IPS DF 6.9 (cell line): ENCODE measurements around the gene POLE.

Source experiments
- DNase-seq: peaks from one replicate; pipeline ENCODE4 v3.0.0-alpha.2; 2013; ENCODE audit warnings: low read depth, low spot score
- H3K27ac ChIP-seq: one replicate; pipeline ENCODE4 v1.5.1; 2013; ENCODE audit warnings: low read length, control low read depth
- H3K27me3 ChIP-seq: 2 replicates; pipeline ENCODE4 v1.6.1; 2013; ENCODE audit warnings: mild to moderate bottlenecking, low read length; ENCODE audit not compliant: control insufficient read depth, insufficient read depth
- H3K36me3 ChIP-seq: 2 replicates; pipeline ENCODE4 v1.6.1; 2013; ENCODE audit warnings: low read length; ENCODE audit not compliant: control insufficient read depth, insufficient read depth
- H3K4me1 ChIP-seq: 2 replicates; pipeline ENCODE4 v1.6.1; 2013; ENCODE audit warnings: low read length; ENCODE audit not compliant: control insufficient read depth, insufficient read depth
- H3K4me3 ChIP-seq: 2 replicates; pipeline ENCODE4 v1.5.1; 2013; ENCODE audit warnings: mild to moderate bottlenecking, low read length
- H3K9me3 ChIP-seq: 2 replicates; pipeline ENCODE4 v1.6.1; 2013; ENCODE audit warnings: low read length, inconsistent platforms; ENCODE audit not compliant: control insufficient read depth, insufficient read depth
- WGBS: extraction: QIAGEN DNeasy Blood & Tissue Kit; methylation state at CpG from one replicate; pipeline ENCODE4 v1.1.7; 2013; ENCODE audit warnings: mixed read lengths, missing lambda C conversion rate; ENCODE audit not compliant: insufficient read length, insufficient coverage; 5-methylcytosine and 5-hydroxymethylcytosine counted together

The POLE gene

DNA sequence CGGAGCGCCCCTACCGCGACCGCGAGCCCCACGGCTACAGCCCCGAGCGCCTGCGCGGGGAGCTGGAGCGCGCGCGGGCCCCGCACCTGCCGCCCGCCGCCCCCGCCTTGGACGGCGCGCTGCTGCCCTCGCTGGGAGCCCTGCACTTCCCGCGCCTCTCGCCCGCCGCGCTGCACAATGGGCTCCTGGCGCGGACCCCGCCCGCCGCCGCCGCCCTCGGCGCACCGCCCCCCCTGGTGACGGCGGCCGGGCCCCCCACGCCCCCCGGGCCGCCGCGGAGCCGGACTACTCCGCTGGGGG is 103.8 kb downstream of the POLE start:
- peak overlapping the region; percentile 32; the same call in 1 of the 2 replicates for H3K4me3 ChIP-seq
- no CpG with 5 or more reads among the region's 50 CpGs for WGBS
- DNase-seq: no peak
- peaks cover 2% of the 10 kb centered on the region; the same call in 1 of the 2 replicates for H3K36me3 ChIP-seq
- H3K9me3 ChIP-seq: no peaks in the 10 kb centered on the region
- H3K27ac ChIP-seq: no peak overlapping the region
- H3K27me3 ChIP-seq: peaks cover 9% of the 10 kb centered on the region; the same call in 1 of the 2 replicates
- no peaks in the 10 kb centered on the region for H3K4me1 ChIP-seq

DNA sequence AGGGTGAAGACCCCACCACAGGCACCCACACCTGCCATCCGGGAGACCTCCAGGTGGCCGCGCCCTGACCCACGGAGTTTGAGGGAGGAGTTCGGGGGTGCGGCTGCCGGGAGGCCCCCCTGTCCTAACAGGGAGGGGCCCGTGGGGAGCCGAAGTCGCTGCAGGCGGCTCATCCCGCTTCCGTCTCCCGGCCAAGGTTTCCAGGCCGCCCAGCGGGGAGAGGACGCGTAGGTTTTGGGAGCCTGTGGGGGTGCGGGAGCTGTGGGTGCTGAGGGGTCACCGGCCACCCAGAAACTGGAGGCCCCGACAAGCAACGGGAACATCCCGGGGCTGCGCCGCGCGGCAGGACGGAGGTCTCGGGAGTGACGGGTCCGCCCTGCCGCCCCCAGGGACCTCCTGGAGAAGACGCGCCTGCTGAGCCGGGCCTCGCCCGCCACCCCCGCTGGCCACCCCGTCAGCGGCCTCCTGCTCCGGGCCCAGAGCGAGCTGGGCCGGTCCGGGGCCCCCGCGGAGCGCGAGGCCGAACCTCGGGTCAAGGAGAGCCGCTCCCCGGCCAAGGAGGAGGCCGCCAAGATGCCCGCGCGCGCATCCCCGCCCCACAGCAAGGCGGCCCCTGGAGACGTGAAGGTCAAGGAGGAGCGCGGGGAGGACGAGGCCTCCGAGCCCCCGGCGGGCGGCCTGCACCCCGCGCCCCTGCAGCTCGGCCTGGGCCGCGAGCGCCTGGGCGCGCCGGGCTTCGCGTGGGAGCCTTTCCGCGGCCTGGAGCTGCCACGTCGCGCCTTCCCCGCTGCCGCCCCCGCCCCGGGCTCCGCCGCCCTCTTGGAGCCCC is 104.3 kb downstream of the POLE start:
- H3K27me3 ChIP-seq: peaks cover 5% of the 10 kb centered on the region; the same call in 1 of the 2 replicates
- H3K36me3 ChIP-seq: peaks cover 4% of the 10 kb centered on the region
- no peaks in the 10 kb centered on the region for H3K4me1 ChIP-seq
- no peak overlapping the region for H3K27ac ChIP-seq
- H3K9me3 ChIP-seq: no peaks in the 10 kb centered on the region
- H3K4me3 ChIP-seq: peak overlapping the region; percentile 32; the same call in 1 of the 2 replicates
- no CpG with 5 or more reads among the region's 89 CpGs for WGBS
- no peak for DNase-seq

DNA sequence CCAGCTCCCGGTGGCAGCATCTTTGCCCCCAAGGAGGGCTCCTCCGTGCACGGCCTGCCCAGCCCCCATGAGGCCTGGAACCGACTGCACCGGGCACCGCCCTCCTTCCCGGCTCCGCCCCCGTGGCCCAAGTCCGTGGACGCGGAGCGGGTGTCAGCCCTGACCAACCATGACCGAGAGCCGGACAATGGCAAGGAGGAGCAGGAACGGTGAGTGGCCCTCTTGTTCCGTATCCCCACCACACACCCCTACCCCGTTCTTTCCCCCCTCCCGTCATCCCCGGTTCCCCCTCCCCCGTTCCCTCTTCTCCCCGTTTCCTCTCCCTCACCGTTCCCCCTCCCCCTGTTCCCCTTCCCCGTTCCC is 105.1 kb downstream of the POLE start:
- Histone ChIP-seq H3K36me3 (peaks cover 8% of the 10 kb centered on the region), H3K9me3 (no peaks in the 10 kb centered on the region), H3K27ac (no peak overlapping the region), H3K27me3 (peaks cover 5% of the 10 kb centered on the region; the same call in 1 of the 2 replicates), H3K4me3 (peak overlapping the region; percentile 21; the same call in 1 of the 2 replicates), H3K4me1 (no peaks in the 10 kb centered on the region)
- no peak for DNase-seq
- WGBS: no CpG with 5 or more reads among the region's 24 CpGs

DNA sequence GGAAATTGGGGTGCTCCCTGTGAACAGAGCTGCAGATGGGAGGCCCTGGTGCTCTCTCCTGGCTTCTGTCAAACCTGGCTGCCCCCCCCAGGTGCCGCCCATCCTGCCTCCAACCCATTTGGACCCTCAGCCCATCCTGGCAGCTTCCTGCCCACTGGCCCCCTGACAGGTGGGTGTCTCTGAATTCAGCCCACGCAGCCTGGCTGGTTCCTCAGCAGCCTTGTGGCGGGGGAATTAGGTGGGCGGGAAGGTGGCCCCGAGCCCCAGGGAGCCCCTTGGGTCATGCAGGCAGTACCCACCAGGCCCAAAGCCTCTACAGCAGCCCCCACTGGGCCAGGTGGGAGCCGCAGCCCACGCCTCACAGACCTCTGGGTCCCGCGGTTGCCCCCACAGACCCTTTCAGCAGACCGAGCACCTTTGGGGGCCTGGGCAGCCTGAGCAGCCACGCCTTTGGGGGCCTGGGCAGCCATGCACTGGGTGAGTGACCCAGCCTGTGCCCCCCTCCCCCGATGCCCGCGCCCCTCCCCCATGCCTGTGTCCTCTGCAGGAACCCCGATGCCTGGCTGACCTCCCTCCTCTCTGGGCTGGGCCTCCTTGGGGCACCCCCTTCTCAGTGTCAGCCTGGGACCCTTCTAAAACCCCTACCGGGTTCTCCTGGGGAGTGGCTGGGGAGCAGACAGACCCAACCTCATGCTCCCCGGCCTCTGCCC is 105.6 kb downstream of the POLE start:
- H3K27me3 ChIP-seq: peaks cover 5% of the 10 kb centered on the region; the same call in 1 of the 2 replicates
- H3K36me3 ChIP-seq: peaks cover 14% of the 10 kb centered on the region
- H3K27ac ChIP-seq: no peak overlapping the region
- H3K4me3 ChIP-seq: no peak overlapping the region; the same call in 1 of the 2 replicates
- no peaks in the 10 kb centered on the region for H3K4me1 ChIP-seq
- no CpG with 5 or more reads among the region's 17 CpGs for WGBS
- no peak for DNase-seq
- no peaks in the 10 kb centered on the region for H3K9me3 ChIP-seq

DNA sequence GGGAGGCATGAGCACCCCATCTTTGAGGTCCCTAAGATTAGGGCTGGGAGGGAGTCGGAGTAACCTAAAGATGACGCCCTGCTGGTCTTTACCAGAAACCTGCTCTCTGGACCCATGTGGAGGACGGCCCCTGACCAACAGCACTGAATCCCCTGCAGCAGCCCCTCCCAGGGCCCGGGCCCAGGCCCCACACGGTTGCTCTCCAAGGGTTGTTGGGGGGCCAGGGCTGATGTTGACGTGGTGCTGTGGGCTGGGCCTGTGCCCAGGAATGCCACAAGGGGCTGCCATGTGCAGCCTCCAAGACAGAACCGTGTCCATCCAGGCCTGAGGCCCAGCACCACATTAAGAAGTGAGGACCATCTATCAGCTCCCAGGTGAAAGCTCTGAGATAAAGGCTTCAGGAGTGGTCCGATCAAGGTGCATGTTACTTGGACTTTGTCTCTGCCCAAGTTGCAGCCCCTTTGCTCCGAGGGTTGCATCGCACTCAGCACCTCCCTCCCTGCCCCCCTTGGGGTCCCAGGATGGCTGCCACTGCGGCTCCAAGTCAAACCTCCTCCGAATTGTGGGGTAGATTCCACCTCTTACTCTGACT is 106.3 kb downstream of the POLE start:
- Histone ChIP-seq H3K9me3 (no peaks in the 10 kb centered on the region), H3K4me3 (no peak overlapping the region), H3K27ac (no peak overlapping the region), H3K27me3 (peaks cover 5% of the 10 kb centered on the region; the same call in 1 of the 2 replicates), H3K36me3 (peaks cover 14% of the 10 kb centered on the region), H3K4me1 (no peaks in the 10 kb centered on the region)
- no peak for DNase-seq
- no CpG with 5 or more reads among the region's 12 CpGs for WGBS

DNA sequence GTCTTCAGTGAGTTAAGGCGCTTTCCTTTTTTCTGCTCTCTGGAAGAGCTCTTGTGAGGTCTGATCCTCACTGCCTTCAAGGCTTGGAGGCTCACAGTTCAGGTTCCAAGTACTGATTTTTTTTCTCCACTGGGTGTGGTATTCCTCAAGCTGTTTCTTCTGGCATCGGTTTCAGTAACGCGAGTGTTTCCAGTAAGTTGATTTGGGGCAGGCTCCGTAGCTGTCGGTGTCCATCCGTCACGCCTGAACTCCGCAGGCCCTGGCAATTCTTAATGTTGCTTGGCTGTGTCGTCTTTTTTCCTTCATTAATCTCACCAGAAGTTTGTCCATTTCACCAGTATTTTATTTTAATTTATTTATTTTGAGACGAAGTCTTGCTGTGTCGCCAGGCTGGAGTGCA is 107.4 kb downstream of the POLE start:
- no peak overlapping the region for H3K4me3 ChIP-seq
- peaks cover 20% of the 10 kb centered on the region for H3K36me3 ChIP-seq
- WGBS: no CpG with 5 or more reads among the region's 12 CpGs
- H3K27me3 ChIP-seq: peaks cover 3% of the 10 kb centered on the region; the same call in 1 of the 2 replicates
- DNase-seq: no peak
- no peak overlapping the region for H3K27ac ChIP-seq
- H3K9me3 ChIP-seq: no peaks in the 10 kb centered on the region
- H3K4me1 ChIP-seq: no peaks in the 10 kb centered on the region

DNA sequence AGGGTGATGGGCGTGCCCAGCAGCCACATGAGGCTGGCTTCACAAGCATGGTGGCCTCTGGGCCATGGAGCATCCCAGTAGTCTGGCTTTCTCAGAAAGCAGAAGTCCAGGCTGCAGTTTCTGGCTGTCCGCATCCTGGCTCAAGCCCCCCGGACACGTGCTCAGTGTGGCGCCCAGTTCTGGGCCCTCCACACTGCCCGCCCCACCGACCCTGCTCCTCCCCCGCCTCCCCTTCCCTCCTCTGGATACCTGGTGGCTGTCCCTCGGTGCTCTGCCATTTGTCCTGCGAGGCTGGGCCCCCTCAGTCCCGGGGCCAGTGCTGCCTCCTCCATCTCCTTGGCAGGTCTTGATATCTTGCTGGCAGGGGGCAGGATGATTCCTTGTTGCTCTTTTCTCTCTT is 108.3 kb downstream of the POLE start:
- Histone ChIP-seq H3K36me3 (peaks cover 26% of the 10 kb centered on the region), H3K4me1 (no peaks in the 10 kb centered on the region), H3K4me3 (no peak overlapping the region), H3K27ac (no peak overlapping the region), H3K9me3 (no peaks in the 10 kb centered on the region), H3K27me3 (no peaks in the 10 kb centered on the region; the same call in 1 of the 2 replicates)
- WGBS: no CpG with 5 or more reads among the region's 11 CpGs
- DNase-seq: no peak

DNA sequence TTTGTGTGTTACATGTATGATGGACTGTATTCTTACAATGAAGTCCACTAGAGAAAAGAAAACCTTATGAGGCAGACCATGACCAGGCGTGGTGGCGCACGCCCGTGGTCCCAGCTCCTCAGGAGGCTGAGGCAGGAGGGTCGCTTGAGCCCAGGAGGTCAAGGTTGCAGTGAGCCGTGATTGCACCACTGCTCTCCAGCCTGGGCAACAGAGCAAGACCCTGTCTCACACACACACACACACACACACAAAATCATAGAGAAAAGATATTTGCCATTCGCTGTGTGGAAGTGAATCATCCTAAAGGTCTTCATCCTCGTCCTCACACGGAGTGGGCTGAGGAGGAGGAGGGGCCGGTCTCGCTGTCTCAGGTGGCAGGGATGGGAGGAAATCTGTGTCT is 109.0 kb downstream of the POLE start:
- H3K4me1 ChIP-seq: no peaks in the 10 kb centered on the region
- H3K4me3 ChIP-seq: no peak overlapping the region
- H3K9me3 ChIP-seq: no peaks in the 10 kb centered on the region
- H3K36me3 ChIP-seq: peaks cover 26% of the 10 kb centered on the region
- H3K27ac ChIP-seq: no peak overlapping the region
- no peaks in the 10 kb centered on the region; the same call in 1 of the 2 replicates for H3K27me3 ChIP-seq
- no CpG with 5 or more reads among the region's 11 CpGs for WGBS
- no peak for DNase-seq

DNA sequence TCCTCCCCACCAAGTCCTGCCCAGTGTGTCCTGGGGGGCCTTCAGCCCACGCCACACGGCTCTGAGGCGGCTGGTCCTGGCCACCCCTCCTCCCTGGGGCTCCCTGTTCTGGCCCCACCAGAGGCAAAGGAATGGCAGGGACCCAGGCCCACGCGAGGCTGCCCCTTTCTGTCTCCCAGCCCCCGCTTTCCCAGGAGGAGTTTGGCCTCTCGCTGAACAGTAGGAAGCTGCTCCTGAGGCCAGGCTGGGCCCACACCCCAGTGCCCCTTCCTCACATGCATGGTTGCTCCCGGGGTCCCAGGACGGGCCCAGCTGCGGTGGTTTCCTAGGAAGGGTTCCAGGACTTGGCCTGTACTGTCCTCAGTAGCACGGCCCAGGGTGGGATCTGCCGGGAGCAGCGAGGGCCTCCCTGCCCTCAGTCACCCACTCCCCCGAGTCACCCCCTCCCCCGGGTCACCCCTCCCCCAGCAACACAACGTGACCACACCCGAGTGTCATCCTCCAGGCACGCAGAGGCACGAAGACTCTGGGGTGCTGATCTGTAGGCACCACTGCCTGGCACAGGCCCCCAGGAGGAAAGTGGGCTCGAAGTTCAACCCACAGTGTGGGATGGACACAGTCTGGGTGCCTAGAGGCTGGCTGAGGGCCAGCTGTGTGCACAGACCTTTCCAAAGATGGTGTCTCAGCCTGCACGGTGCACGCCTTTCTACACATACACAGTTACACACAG is 109.8 kb downstream of the POLE start:
- peaks cover 32% of the 10 kb centered on the region for H3K36me3 ChIP-seq
- WGBS: no CpG with 5 or more reads among the region's 22 CpGs
- H3K4me3 ChIP-seq: no peak overlapping the region
- no peaks in the 10 kb centered on the region for H3K9me3 ChIP-seq
- no peak overlapping the region for H3K27ac ChIP-seq
- DNase-seq: no peak
- H3K27me3 ChIP-seq: no peaks in the 10 kb centered on the region
- H3K4me1 ChIP-seq: no peaks in the 10 kb centered on the region

DNA sequence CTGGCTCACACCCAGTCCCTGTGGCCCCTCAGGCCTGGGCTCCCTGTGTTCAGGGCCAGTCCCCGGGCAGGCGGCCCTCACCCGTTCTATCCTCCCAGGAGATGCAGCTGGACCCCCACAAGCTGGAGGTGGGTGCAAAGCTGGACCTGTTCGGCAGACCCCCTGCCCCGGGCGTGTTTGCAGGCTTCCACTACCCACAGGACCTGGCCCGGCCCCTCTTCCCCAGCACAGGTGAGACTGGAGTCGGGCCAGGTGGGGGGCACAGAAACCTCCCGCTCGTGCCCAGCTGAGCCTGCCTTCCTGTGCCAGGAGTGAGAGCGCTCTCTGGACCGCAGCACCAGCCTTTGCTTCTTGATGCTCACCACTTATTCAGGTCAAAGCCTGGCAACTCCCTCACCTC is 110.4 kb downstream of the POLE start:
- Histone ChIP-seq H3K27me3 (no peaks in the 10 kb centered on the region), H3K27ac (no peak overlapping the region), H3K36me3 (peaks cover 35% of the 10 kb centered on the region), H3K4me1 (no peaks in the 10 kb centered on the region), H3K9me3 (no peaks in the 10 kb centered on the region), H3K4me3 (no peak overlapping the region)
- no peak for DNase-seq
- whole genome bisulfite sequencing: no CpG with 5 or more reads among the region's 12 CpGs
